Osteoblast (primary cell): Measurements from ENCODE around the gene CCDC110. TPM values are rescaled to one million over a fixed set of nuclear protein-coding genes. Genes with fewer than 3 reads are reported as not detected.

Experiments used
- DNase-seq: peaks from one replicate; pipeline ENCODE4 v3.0.0; 2011; ENCODE audit warnings: low spot score, mixed read lengths; ENCODE audit not compliant: insufficient read length; ENCODE audit errors: missing footprints
- H2AFZ ChIP-seq: 2 replicates; pipeline ENCODE4 v1.6.0; 2011; ENCODE audit warnings: mild to moderate bottlenecking, low read length
- H3K27ac ChIP-seq: 2 replicates; pipeline ENCODE4 v1.5.1; 2011; ENCODE audit warnings: mild to moderate bottlenecking, low read depth, low read length, moderate library complexity
- H3K27me3 ChIP-seq: 2 replicates; pipeline ENCODE4 v1.6.0; 2012; ENCODE audit warnings: mild to moderate bottlenecking, control low read depth, inconsistent platforms, low read length, moderate library complexity; ENCODE audit not compliant: insufficient read depth
- H3K36me3 ChIP-seq: 2 replicates; pipeline ENCODE4 v1.5.1; 2011; ENCODE audit warnings: mild to moderate bottlenecking, low read length, control low read depth, moderate library complexity; ENCODE audit not compliant: insufficient read depth
- H3K4me1 ChIP-seq: 2 replicates; pipeline ENCODE4 v1.5.1; 2011; ENCODE audit warnings: mild to moderate bottlenecking, low read length, control low read depth, moderate library complexity; ENCODE audit not compliant: insufficient read depth
- H3K4me2 ChIP-seq: 2 replicates; pipeline ENCODE4 v1.6.0; 2011; ENCODE audit warnings: mild to moderate bottlenecking, low read length; ENCODE audit not compliant: insufficient read depth
- H3K4me3 ChIP-seq: fragments of 200-600 bp; sonication (generic); 3 replicates; pipeline ENCODE4 v1.5.1; 2012; ENCODE audit warnings: mild to moderate bottlenecking, low read length, inconsistent platforms; ENCODE audit not compliant: insufficient read depth
- H3K79me2 ChIP-seq: 2 replicates; pipeline ENCODE4 v1.6.0; 2012; ENCODE audit warnings: mild to moderate bottlenecking, low read length, control low read depth, inconsistent platforms; ENCODE audit not compliant: insufficient read depth
- H3K9me3 ChIP-seq: 2 replicates; pipeline ENCODE4 v1.5.1; 2011; ENCODE audit warnings: low read depth, low read length, control low read depth
- H4K20me1 ChIP-seq: 2 replicates; pipeline ENCODE4 v1.6.0; 2012; ENCODE audit warnings: mild to moderate bottlenecking, low read length, control low read depth; ENCODE audit not compliant: insufficient read depth
- CTCF ChIP-seq: IDR thresholded peaks from 2 replicates; pipeline ENCODE4 v1.5.1; 2011; ENCODE audit warnings: mild to moderate bottlenecking, low read depth, low read length, moderate library complexity; ENCODE audit errors: extremely low read depth
- total RNA-seq: library from RNA; depleted of rRNA; stranded (reverse); fragments of >200 nt; gene quantifications from 2 replicates; pipeline ENCODE4 v1.2.3, GENCODE V29; 2012

Gene CCDC110
- total RNA-seq, 1 donor: 2.2 TPM

- Histone ChIP-seq H3K36me3 (peaks cover 28% of the 10 kb centered on the region), H3K27ac (no peak overlapping the region), H3K4me2 (no peak overlapping the region), H2AFZ (no peak overlapping the region), H3K4me1 (peaks cover 6% of the 10 kb centered on the region), H3K9me3 (no peaks in the 10 kb centered on the region), H3K4me3 (no peak overlapping the region), H3K79me2 (no peaks in the 10 kb centered on the region), H3K27me3 (no peaks in the 10 kb centered on the region), H4K20me1 (no peaks in the 10 kb centered on the region)
- DNase-seq: no peak
- no peak for TF ChIP-seq CTCF
Measured at GRCh38 chr4:185399466-185399865, 72.1 kb downstream of the CCDC110 start.

GRCh38 chr4:185398618-185399017 is 72.9 kb downstream of the CCDC110 start:
- no peaks in the 10 kb centered on the region for H3K79me2 ChIP-seq
- no peak for DNase-seq
- no peaks in the 10 kb centered on the region for H4K20me1 ChIP-seq
- TF ChIP-seq CTCF: no peak
- H3K4me3 ChIP-seq: no peak overlapping the region
- H3K27ac ChIP-seq: no peak overlapping the region
- H3K9me3 ChIP-seq: no peaks in the 10 kb centered on the region
- H2AFZ ChIP-seq: no peak overlapping the region
- H3K4me1 ChIP-seq: peaks cover 9% of the 10 kb centered on the region
- H3K36me3 ChIP-seq: peaks cover 27% of the 10 kb centered on the region
- H3K4me2 ChIP-seq: no peak overlapping the region
- no peaks in the 10 kb centered on the region for H3K27me3 ChIP-seq

- Histone ChIP-seq H3K27ac (peak within 1 kb of the TSS; percentile 86), H3K4me1 (peaks cover 9% of the 10 kb centered on the region), H4K20me1 (no peaks in the 10 kb centered on the region), H3K4me2 (peak within 1 kb of the TSS; percentile 95), H3K36me3 (peaks cover 21% of the 10 kb centered on the region), H3K9me3 (no peaks in the 10 kb centered on the region), H2AFZ (peak within 1 kb of the TSS; percentile 67), H3K27me3 (no peaks in the 10 kb centered on the region), H3K79me2 (no peaks in the 10 kb centered on the region), H3K4me3 (peak within 1 kb of the TSS; percentile 86)
- no peak for TF ChIP-seq CTCF
- DNase-seq: no peak
Measured at GRCh38 chr4:185396724-185397385, 74.7 kb downstream of the CCDC110 start, which contains the start of gene ANKRD37. TSS of gene ANKRD37 (plus strand) at chr4:185396841. CDS start at chr4:185396924, 83 bp downstream.

- H3K27ac ChIP-seq: peak overlapping the region; percentile 86
- no peaks in the 10 kb centered on the region for H3K79me2 ChIP-seq
- H4K20me1 ChIP-seq: no peaks in the 10 kb centered on the region
- peak overlapping the region; percentile 95 for H3K4me2 ChIP-seq
- DNase-seq: peak; percentile 99
- H3K36me3 ChIP-seq: peaks cover 21% of the 10 kb centered on the region
- H3K4me1 ChIP-seq: peaks cover 9% of the 10 kb centered on the region
- H3K27me3 ChIP-seq: no peaks in the 10 kb centered on the region
- H2AFZ ChIP-seq: peak overlapping the region; percentile 67
- peak overlapping the region; percentile 86 for H3K4me3 ChIP-seq
- H3K9me3 ChIP-seq: no peaks in the 10 kb centered on the region
- no peak for TF ChIP-seq CTCF
Measured at GRCh38 chr4:185395956-185396723, 75.4 kb downstream of the CCDC110 start.
